NOMO-1 (cell line): ENCODE results near the gene GTF2IRD1.
"Not testable (repeated sequence)": the region's sequence is repeated elsewhere in the genome, so short reads cannot be mapped to it uniquely, and the experiment has no call there.

Experiments used
- DNase-seq, 2 experiments: peaks; one replicate each; lab custom pipeline; 2025; ENCODE audit not compliant: unreplicated experiment in 2 of 2; lab: John Stamatoyannopoulos, UW

GTF2IRD1 gene

GRCh38 chr7:74544706-74545469 is 91.2 kb downstream of the GTF2IRD1 start:
- DNase-seq: peak; percentile 73 to 87

- no peak for DNase-seq
Observed at GRCh38 chr7:74545921-74546320, 92.2 kb downstream of the GTF2IRD1 start.

GRCh38 chr7:74553596-74554012 is 99.9 kb downstream of the GTF2IRD1 start:
- peak; percentile 76 to 93 for DNase-seq

GRCh38 chr7:74554178-74554577 is 100.5 kb downstream of the GTF2IRD1 start:
- no peak for DNase-seq

- DNase-seq: no peak
Observed at GRCh38 chr7:74560086-74560719, 106.5 kb downstream of the GTF2IRD1 start.

- DNase-seq: no peak
Observed at GRCh38 chr7:74561898-74562613, 108.3 kb downstream of the GTF2IRD1 start.

- DNase-seq: not testable (repeated sequence)
Observed at GRCh38 chr7:74563639-74564038, 109.9 kb downstream of the GTF2IRD1 start.

GRCh38 chr7:74567318-74567668 is 113.6 kb downstream of the GTF2IRD1 start:
- DNase-seq: no peak

GRCh38 chr7:74568658-74569057 is 115.0 kb downstream of the GTF2IRD1 start:
- no peak for DNase-seq

GRCh38 chr7:74569501-74570075 is 115.9 kb downstream of the GTF2IRD1 start:
- DNase-seq: no peak

GRCh38 chr7:74570533-74571156 is 116.9 kb downstream of the GTF2IRD1 start:
- DNase-seq: no peak

- no peak for DNase-seq
Observed at GRCh38 chr7:74572301-74572979, 118.7 kb downstream of the GTF2IRD1 start.

- no peak for DNase-seq
Observed at GRCh38 chr7:74573512-74573911, 119.8 kb downstream of the GTF2IRD1 start.

- peak in 1 of 2 experiments; percentile 46 for DNase-seq
Observed at GRCh38 chr7:74575083-74575784, 121.5 kb downstream of the GTF2IRD1 start.

- DNase-seq: no peak
Observed at GRCh38 chr7:74575811-74576210, 122.1 kb downstream of the GTF2IRD1 start.

GRCh38 chr7:74579800-74580685 is 126.3 kb downstream of the GTF2IRD1 start:
- DNase-seq: no peak

- DNase-seq: no peak
Observed at GRCh38 chr7:74581916-74582440, 128.3 kb downstream of the GTF2IRD1 start.

- no peak for DNase-seq
Observed at GRCh38 chr7:74582447-74583039, 128.8 kb downstream of the GTF2IRD1 start.
